HepG2 (cell line): ENCODE measurements around the gene DAAM2. TPM values are rescaled to one million over a fixed set of nuclear protein-coding genes. Genes with fewer than 3 reads are reported as not detected.

Experiments used
- ATAC-seq: fragments of 200-7000 bp; cut with Tn5 transposase; 3 replicates; pipeline ENCODE4 v1.9.1; 2020; ENCODE audit warnings: mild to moderate bottlenecking, moderate library complexity
- BruUV-seq: library from RNA; stranded (reverse); fragments of 400-500 nt; replicated peaks from 2 replicates; lab custom pipeline; 2021; lab: Mats Ljungman, UMichigan
- CTCF ChIA-PET: fragments of 300-600 bp; formaldehyde crosslinking; extraction: SDS; loops from one replicate; lab custom pipeline; 2021; ENCODE audit warnings: low total read pairs, inconsistent platforms, low intra/inter-chr PET ratio; lab: Yijun Ruan, JAX
- POLR2A ChIA-PET: fragments of 350-600 bp; sonication (Branson Sonifier 250); formaldehyde crosslinking; loops from one replicate; lab custom pipeline; 2020; ENCODE audit warnings: antibody characterized with exemption, inconsistent platforms; lab: Yijun Ruan, JAX
- DNase-seq: peaks from one replicate; pipeline ENCODE4 v3.0.0-alpha.2; 2015; ENCODE audit warnings: low spot score
- FAIRE-seq: peaks from 3 replicates; lab custom pipeline; 2011; peaks lifted over from hg19 to GRCh38; lab: Jason Lieb, UNC
- H2AFZ ChIP-seq: one replicate; pipeline ENCODE4 v1.6.1; 2011; ENCODE audit warnings: low read length, inconsistent platforms
- H3K27ac ChIP-seq: fragments of 300-600 bp; 3 replicates; pipeline ENCODE4 v1.8.0; 2011; ENCODE audit warnings: mixed run types, mild to moderate bottlenecking, mixed read lengths, low read length, inconsistent platforms; ENCODE audit not compliant: insufficient read depth; ENCODE audit errors: extremely low read length
- H3K27me3 ChIP-seq, 2 experiments: fragments of 200-600 bp in 1 of 2; 2 replicates in 1 of 2; 3 replicates in 1 of 2; pipeline versions ENCODE4 v1.6.0 to v1.8.0; 2011; ENCODE audit warnings: low read length in 2 of 2, mild to moderate bottlenecking in 2 of 2, moderate library complexity in 2 of 2, inconsistent platforms in 1 of 2; ENCODE audit not compliant: insufficient read depth in 2 of 2, control insufficient read depth in 1 of 2
- H3K36me3 ChIP-seq, 2 experiments: fragments of 200-600 bp in 1 of 2; replicated peaks in 1 of 2; 2 replicates in 1 of 2; 3 replicates in 1 of 2; pipeline versions ENCODE4 v1.5.1 to v1.8.0; 2011; ENCODE audit warnings: low read length in 2 of 2, inconsistent platforms in 1 of 2; ENCODE audit not compliant: insufficient read depth in 2 of 2, control insufficient read depth in 1 of 2
- H3K4me1 ChIP-seq: 2 replicates; pipeline ENCODE4 v1.5.1; 2012; ENCODE audit warnings: low read length, inconsistent platforms; ENCODE audit not compliant: insufficient read depth
- H3K4me2 ChIP-seq: 2 replicates; pipeline ENCODE4 v1.6.0; 2011; ENCODE audit warnings: low read depth, low read length, inconsistent platforms
- H3K4me3 ChIP-seq, 3 experiments: fragments of 200-600 bp in 1 of 3; sonication (generic), shearing (Covaris generic) in 1 of 3; replicated peaks in 1 of 3; 2 replicates each; pipeline ENCODE4 v1.5.1; 2011 to 2016; ENCODE audit warnings: low read length in 3 of 3, inconsistent platforms in 2 of 3, low read depth in 2 of 3, mild to moderate bottlenecking in 2 of 3, control low read depth in 1 of 3, mixed read lengths in 1 of 3; ENCODE audit not compliant: insufficient read depth in 1 of 3
- H3K79me2 ChIP-seq: one replicate; pipeline ENCODE4 v1.6.1; 2011; ENCODE audit warnings: low read length, inconsistent platforms; ENCODE audit not compliant: insufficient read depth
- H3K9ac ChIP-seq: 2 replicates; pipeline ENCODE4 v1.6.0; 2011; ENCODE audit warnings: mild to moderate bottlenecking, low read depth, low read length, inconsistent platforms; ENCODE audit not compliant: insufficient read depth
- H3K9me3 ChIP-seq: 2 replicates; pipeline ENCODE4 v1.5.1; 2012; ENCODE audit warnings: mild to moderate bottlenecking, low read length
- H4K20me1 ChIP-seq: 2 replicates; pipeline ENCODE4 v1.6.0; 2011; ENCODE audit warnings: inconsistent platforms, mild to moderate bottlenecking, low read length, moderate library complexity; ENCODE audit not compliant: insufficient read depth
- FOXO1 ChIP-seq: sonication (generic); formaldehyde crosslinking; IDR thresholded peaks from 2 replicates; pipeline ENCODE4 v1.4.0; 2020; ENCODE audit warnings: missing genetic modification reagents
- GATA4 ChIP-seq: sonication (generic); IDR thresholded peaks from 2 replicates; pipeline ENCODE4 v1.6.1; 2016; ENCODE audit warnings: antibody characterized with exemption, low read depth, borderline replicate concordance
- HNRNPL ChIP-seq: fragments of 200-400 bp; formaldehyde crosslinking; IDR thresholded peaks from 2 replicates; pipeline ENCODE4 v1.6.1; 2017; ENCODE audit warnings: mild to moderate bottlenecking, low read depth, low read length
- KMT2A ChIP-seq: sonication (generic); formaldehyde crosslinking; IDR thresholded peaks from 2 replicates; pipeline ENCODE4 v1.4.0; 2020; ENCODE audit warnings: missing genetic modification reagents
- NFE2 ChIP-seq: sonication (generic); formaldehyde crosslinking; IDR thresholded peaks from 2 replicates; pipeline ENCODE4 v1.4.0; 2020; ENCODE audit warnings: missing genetic modification reagents
- NR1H2 ChIP-seq: sonication (generic); formaldehyde crosslinking; IDR thresholded peaks from 2 replicates; pipeline ENCODE4 v1.8.1; 2022; ENCODE audit warnings: low read depth, missing genetic modification reagents, borderline replicate concordance
- ZNF460 ChIP-seq: sonication (generic); formaldehyde crosslinking; IDR thresholded peaks from 2 replicates; pipeline ENCODE4 v1.5.1; 2020; ENCODE audit warnings: missing genetic modification reagents, mild to moderate bottlenecking, borderline replicate concordance
- WGBS: methylation state at CpG from one replicate; pipeline ENCODE4 v1.1.6; 2017; ENCODE audit warnings: low lambda C conversion rate; 5-methylcytosine and 5-hydroxymethylcytosine counted together
- in situ Hi-C: cut with HindIII; loops from 2 replicates; pipeline ENCODE4 v1.10.0; 2017; ENCODE audit warnings: low pct_unique_long_range_greater_than_20kb; ENCODE audit not compliant: extremely low pct_ligation_motif_present
- intact Hi-C: fragments of 100-400 bp; cut with micrococcal nuclease; formaldehyde crosslinking; loops from one replicate; pipeline ENCODE4 v1.10.0; 2022; ENCODE audit not compliant: unreplicated experiment
- polyA plus RNA-seq, 8 experiments: library from polyadenylated mRNA; depleted of rRNA in 3 of 8; stranded (reverse) in 7 of 8; unstranded in 1 of 8; fragments of >200 nt; fragmentation: Illumina TruSeq in 4 of 8; extraction: Trizol in 4 of 8; gene quantifications; 2 replicates each; pipeline versions ENCODE4 v1.2.1 to v1.2.3, GENCODE V29; 2011 to 2016; ENCODE audit warnings: low read depth in 4 of 8, missing spikeins in 1 of 8, mixed read lengths in 1 of 8; ENCODE audit not compliant: insufficient read depth in 1 of 8
- total RNA-seq, 5 experiments: library from RNA; depleted of rRNA; stranded (reverse); fragments of >200 nt; fragmentation: Illumina TruSeq; extraction: Trizol; gene quantifications; 2 replicates each; pipeline ENCODE4 v1.2.3, GENCODE V29; 2016; ENCODE audit warnings: low read depth in 1 of 5
- TF ChIP-seq, protein P1 (sequence below): sonication (generic); formaldehyde crosslinking; IDR thresholded peaks from 2 replicates; pipeline ENCODE4 v1.4.0; 2020; ENCODE audit warnings: missing genetic modification reagents
- TF ChIP-seq, protein P2 (sequence below): sonication (generic); formaldehyde crosslinking; IDR thresholded peaks from 2 replicates; pipeline ENCODE4 v1.4.0; 2020; ENCODE audit warnings: missing genetic modification reagents, borderline replicate concordance
- TF ChIP-seq, protein P3 (sequence below): sonication (generic); formaldehyde crosslinking; IDR thresholded peaks from 2 replicates; pipeline ENCODE4 v1.4.0; 2020; ENCODE audit warnings: missing genetic modification reagents
- TF ChIP-seq, protein P4 (sequence below): sonication (generic); formaldehyde crosslinking; IDR thresholded peaks from 2 replicates; pipeline ENCODE4 v1.8.1; 2022; ENCODE audit warnings: low read depth, mild to moderate bottlenecking, missing genetic modification reagents

The DAAM2 gene
- total and polyA plus RNA-seq, 2 of the 13 experiments (the other 11 are each of a cell fraction or from before 2014, with no cell fraction given) = 0.01 TPM; not detected in 1

DNA sequence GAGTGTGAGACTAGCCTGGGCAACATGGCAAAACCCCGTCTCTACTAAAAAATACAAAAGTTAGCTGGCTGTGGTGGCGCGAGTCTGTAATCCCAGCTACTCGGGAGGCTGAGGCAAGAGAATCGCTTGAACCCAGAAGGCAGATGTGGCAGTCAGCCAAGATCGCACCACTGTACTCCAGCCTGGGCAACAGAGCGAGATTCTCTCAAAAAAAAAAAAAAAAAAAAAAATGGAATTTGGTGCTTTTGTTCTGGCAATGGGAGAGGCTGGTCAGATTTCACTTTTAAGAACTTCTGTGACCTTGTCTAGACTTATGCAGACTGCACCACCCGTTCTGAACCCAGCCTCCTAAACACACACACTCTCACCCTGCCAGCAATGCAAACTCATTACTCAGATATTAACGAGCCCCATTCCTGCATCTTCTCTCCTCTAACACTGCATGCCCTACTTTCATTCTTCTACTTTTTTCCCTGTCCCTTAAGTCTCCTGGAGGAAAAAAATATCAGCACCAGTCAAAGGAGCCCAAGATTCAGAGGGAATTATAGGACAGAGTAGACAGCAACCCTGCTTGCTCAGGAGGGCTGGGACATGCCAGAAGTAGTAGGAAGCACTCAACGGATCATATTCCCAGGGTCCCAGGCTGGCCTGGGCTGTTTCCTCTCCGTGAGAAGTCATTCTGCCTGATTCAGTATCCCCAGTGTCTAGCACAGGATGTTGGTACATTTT is 137.7 kb downstream of the DAAM2 start (continued):
- TF ChIP-seq ZNF460 (CRISPR knock-in tag) (no peak), FOXO1 (CRISPR knock-in tag) (no peak), NR1H2 (CRISPR knock-in tag) (no peak)
- TF ChIP-seq, protein P1, sequence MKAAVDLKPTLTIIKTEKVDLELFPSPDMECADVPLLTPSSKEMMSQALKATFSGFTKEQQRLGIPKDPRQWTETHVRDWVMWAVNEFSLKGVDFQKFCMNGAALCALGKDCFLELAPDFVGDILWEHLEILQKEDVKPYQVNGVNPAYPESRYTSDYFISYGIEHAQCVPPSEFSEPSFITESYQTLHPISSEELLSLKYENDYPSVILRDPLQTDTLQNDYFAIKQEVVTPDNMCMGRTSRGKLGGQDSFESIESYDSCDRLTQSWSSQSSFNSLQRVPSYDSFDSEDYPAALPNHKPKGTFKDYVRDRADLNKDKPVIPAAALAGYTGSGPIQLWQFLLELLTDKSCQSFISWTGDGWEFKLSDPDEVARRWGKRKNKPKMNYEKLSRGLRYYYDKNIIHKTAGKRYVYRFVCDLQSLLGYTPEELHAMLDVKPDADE (CRISPR knock-in tag) = no peak
- TF ChIP-seq, all 625 proteins: peak for 0

DNA sequence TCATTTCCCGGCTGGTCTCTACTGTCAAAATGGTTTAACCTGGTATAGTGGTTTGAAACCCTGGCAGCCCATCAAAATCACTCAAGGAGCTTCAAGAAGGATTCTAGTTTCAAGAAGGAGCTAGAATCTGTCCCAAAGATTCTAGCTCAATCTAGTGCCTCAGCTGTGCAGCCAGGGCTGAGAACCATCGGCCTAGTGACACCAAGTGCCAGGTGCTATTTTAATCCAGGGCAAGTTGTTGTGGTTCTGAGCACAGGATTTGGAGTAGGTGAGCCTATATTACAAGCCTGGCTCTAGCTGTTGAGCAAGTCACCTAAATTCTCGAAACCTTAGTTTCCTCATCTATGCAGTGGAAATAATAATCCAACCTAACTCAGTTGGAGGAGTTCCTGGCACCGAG is 138.4 kb downstream of the DAAM2 start:
- H3K9ac ChIP-seq = no peak overlapping the region
- intact Hi-C loops = no loop called here
- no peak for TF ChIP-seq GATA4
- TF ChIP-seq KMT2A (CRISPR knock-in tag) = no peak
- no peak for TF ChIP-seq NFE2 (CRISPR knock-in tag)
- no peak for TF ChIP-seq HNRNPL
- TF ChIP-seq, protein P2, sequence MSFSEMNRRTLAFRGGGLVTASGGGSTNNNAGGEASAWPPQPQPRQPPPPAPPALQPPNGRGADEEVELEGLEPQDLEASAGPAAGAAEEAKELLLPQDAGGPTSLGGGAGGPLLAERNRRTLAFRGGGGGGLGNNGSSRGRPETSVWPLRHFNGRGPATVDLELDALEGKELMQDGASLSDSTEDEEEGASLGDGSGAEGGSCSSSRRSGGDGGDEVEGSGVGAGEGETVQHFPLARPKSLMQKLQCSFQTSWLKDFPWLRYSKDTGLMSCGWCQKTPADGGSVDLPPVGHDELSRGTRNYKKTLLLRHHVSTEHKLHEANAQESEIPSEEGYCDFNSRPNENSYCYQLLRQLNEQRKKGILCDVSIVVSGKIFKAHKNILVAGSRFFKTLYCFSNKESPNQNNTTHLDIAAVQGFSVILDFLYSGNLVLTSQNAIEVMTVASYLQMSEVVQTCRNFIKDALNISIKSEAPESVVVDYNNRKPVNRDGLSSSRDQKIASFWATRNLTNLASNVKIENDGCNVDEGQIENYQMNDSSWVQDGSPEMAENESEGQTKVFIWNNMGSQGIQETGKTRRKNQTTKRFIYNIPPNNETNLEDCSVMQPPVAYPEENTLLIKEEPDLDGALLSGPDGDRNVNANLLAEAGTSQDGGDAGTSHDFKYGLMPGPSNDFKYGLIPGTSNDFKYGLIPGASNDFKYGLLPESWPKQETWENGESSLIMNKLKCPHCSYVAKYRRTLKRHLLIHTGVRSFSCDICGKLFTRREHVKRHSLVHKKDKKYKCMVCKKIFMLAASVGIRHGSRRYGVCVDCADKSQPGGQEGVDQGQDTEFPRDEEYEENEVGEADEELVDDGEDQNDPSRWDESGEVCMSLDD (CRISPR knock-in tag) = no peak
- TF ChIP-seq, protein P3, sequence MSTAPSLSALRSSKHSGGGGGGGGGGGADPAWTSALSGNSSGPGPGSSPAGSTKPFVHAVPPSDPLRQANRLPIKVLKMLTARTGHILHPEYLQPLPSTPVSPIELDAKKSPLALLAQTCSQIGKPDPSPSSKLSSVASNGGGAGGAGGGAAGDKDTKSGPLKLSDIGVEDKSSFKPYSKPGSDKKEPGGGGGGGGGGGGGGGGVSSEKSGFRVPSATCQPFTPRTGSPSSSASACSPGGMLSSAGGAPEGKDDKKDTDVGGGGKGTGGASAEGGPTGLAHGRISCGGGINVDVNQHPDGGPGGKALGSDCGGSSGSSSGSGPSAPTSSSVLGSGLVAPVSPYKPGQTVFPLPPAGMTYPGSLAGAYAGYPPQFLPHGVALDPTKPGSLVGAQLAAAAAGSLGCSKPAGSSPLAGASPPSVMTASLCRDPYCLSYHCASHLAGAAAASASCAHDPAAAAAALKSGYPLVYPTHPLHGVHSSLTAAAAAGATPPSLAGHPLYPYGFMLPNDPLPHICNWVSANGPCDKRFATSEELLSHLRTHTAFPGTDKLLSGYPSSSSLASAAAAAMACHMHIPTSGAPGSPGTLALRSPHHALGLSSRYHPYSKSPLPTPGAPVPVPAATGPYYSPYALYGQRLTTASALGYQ (CRISPR knock-in tag) = no peak
- TF ChIP-seq, protein P4, sequence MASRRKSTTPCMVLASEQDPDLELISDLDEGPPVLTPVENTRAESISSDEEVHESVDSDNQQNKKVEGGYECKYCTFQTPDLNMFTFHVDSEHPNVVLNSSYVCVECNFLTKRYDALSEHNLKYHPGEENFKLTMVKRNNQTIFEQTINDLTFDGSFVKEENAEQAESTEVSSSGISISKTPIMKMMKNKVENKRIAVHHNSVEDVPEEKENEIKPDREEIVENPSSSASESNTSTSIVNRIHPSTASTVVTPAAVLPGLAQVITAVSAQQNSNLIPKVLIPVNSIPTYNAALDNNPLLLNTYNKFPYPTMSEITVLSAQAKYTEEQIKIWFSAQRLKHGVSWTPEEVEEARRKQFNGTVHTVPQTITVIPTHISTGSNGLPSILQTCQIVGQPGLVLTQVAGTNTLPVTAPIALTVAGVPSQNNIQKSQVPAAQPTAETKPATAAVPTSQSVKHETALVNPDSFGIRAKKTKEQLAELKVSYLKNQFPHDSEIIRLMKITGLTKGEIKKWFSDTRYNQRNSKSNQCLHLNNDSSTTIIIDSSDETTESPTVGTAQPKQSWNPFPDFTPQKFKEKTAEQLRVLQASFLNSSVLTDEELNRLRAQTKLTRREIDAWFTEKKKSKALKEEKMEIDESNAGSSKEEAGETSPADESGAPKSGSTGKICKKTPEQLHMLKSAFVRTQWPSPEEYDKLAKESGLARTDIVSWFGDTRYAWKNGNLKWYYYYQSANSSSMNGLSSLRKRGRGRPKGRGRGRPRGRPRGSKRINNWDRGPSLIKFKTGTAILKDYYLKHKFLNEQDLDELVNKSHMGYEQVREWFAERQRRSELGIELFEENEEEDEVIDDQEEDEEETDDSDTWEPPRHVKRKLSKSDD = no peak

More for the DNA sequence above, 138.4 kb downstream of the DAAM2 start:
- Histone ChIP-seq H3K9me3 (no peaks in the 10 kb centered on the region), H3K27ac (no peak overlapping the region), H4K20me1 (no peaks in the 10 kb centered on the region), H3K4me3 (no peak overlapping the region), H2AFZ (no peak overlapping the region), H3K4me1 (peaks cover 29% of the 10 kb centered on the region), H3K79me2 (no peaks in the 10 kb centered on the region), H3K27me3 (0 out of 5 replicates have a peak, but pooled peaks cover 0 to 3% of the 10 kb centered on the region in 2 experiments), H3K36me3 (peaks cover 1 to 3% of the 10 kb centered on the region in 2 experiments; a peak in 3 of 5 replicates), H3K4me2 (no peak overlapping the region)
- 88% methylated on average over 4 of the region's 4 CpGs for WGBS
- in situ Hi-C loops = no loop called here
- no TSS peak for BruUV-seq
- CTCF ChIA-PET = no interaction called here
- POLR2A ChIA-PET = no interaction called here
- no peak for FAIRE-seq
- no peak for DNase-seq
- ATAC-seq = no peak
